ENCODE measurements around the gene GTPBP8.

GTPBP8 gene

DNA sequence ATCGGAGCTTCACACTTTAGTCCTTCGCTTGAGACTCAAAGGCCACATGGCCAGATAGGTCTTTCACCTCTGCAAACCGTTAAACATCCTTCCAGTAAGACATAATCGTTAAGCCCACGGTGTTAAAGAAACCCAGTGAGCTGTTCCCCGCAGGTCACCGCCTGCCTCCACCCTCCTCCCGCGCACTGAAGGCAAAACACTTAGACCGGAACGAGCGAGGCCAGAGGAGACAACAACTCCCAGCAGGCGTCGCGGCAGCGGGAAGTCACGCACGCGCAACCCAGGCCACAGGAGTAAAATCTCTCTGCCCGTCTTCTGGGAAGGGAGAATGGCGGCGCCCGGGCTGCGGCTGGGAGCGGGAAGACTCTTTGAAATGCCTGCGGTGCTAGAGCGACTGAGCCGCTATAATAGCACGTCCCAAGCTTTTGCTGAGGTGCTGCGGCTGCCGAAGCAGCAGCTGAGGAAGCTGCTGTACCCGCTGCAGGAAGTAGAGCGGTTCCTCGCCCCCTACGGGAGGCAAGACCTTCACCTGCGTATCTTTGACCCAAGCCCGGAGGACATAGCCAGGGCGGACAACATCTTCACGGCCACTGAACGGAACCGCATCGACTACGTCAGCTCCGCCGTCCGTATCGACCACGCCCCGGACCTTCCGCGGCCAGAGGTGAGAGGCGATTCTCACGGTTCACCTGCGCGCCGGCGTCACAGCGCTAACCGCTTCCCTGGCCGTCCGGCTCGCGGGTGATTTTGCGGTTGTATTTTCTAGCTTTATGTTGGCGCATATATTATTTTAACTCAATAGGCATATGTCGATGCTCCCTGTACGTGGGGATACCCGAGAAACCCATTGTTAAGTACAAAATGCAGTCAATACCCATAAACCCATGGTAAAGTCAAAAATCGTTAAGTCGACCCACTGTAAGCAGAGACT, at the start of gene GTPBP8:
Gene GTPBP8, plus strand, starts transcription at position 313 of the 931 bp plus-strand sequence. Its CDS starts 16 bp downstream, at position 329.
- DNase-seq: peak; percentile 91

DNA sequence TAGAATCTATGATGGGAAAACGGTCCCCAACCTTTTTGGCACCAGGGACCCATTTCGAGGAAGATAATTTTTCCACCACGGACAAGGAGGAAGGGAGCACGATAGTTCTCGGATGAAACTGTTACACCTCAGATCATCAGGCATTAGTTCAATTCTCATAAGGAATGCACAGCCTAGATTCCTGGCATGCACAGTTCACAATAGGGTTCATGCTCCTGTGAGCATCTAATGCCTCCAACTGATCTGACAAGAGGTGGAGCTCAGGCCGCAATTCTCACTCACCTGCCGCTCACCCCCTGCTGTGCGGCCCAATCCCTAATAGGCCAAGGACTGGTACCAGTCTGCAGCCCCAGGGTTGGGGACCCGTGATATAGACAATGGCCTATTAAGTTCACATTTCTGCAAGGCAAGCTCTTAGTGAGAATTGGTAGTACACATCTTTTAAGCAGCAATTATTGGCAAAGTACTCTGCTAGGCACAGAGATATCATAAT, 42.4 kb upstream of the GTPBP8 start:
- DNase-seq: no peak

DNA sequence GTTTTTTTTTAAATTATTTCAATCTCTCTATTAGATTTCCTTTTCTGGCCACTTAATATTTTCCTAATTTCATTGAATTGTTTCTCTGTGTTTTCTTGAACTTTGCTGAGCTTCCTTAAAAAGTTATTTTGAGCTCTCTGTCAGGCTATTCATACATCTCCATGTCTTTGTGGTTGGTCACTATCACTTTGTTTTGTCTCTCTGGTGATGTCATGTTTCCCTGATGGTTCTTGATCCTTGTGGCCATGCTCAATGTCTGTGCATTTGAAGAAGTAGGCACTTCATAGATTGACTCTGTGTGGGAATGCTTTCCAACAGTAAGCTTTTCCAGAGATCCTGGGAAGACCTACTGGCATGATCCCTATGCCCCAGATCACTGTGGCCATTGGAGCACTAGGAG, 34.4 kb upstream of the GTPBP8 start:
- DNase-seq: no peak

DNA sequence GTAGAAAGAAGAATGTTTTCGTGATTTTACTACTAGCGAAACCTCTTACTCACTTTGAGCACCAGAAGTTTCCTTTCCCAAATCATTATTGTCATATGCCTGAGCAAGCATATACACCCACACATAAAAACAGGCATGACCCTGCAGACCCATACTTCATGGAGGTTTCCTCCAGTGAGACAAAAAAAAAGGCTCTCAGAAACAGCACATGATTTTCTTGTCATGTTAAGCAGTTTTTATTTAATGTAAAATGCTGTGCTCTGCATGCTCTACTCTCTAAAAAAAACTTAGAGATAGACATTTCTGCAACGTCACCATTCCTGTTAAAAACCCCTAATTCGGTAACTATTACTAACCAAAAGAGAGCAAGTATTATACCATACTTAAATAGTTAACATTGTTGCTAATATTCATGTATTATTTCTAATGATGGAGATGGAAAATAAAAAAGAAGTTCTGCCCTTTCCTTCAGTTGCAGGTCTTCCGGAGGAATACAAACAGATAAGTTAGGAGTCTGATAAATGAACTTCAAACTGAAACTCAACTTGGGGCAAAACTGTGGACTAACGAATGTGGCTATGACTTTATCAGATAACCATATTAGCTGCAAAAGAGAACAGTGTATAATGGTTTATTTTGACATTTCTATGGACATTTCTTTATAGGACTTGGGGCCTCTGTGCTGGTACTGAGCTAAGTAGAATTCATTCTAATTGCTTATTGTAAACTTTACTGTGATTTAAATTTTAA, 31.8 kb upstream of the GTPBP8 start:
- DNase-seq: no peak

DNA sequence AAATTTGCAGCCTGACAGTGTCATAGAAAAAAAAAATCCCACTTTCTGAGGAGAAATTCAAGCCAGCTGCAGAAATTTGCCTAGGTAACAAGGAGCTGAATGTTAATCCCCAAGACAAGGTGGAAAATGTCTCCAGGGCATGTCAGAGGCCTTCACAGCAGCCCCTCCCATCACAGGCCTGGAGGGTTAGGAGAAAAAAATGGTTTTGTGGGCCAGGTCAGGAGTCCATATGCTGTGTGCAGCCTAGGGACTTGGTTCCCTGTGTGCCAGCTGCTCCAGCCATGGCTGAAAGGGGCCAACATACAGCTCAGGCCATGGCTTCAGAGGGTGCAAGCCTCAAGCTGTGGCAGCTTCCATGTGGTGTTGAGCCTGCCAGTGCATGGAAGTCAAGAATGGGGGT, 27.1 kb upstream of the GTPBP8 start:
- DNase-seq: no peak

DNA sequence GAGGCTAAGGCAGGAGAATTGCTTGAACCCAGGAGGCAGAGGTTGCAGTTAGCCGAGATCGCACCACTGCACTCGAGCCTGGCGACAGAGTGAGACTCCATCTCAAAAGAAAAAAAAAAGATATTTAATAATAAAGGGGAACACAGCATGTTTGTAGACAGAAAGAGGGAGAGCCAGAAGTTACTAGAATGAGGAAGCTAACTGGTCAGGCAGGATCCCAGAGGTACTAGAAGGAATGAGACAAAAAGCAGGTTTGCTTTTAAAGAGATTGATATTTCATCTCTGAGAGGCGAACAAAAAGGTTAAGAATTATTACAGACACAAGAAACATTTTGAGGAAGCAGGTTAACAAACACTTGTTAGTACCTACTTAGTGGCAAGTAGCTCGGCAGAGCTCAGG, 25.1 kb upstream of the GTPBP8 start:
- no peak for DNase-seq

DNA sequence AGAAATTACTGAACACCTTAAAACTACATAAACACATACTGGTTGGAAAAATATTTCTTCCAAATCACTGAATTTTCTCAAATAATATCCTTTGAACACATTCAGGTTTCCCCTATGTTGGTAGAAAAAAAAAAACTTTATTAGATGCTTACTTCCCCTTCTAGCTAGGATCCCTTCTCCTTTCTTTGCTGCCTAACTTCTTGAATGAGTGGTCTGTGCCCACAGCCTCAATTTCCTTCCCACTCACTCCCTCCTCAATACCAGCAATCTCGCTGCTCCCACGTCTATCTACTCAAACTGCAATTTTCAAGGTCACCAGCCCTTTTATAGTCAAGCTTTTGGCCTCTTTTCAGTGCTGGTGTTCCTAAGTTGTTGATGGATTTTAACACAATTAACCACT, 24.2 kb upstream of the GTPBP8 start:
- no peak for DNase-seq

DNA sequence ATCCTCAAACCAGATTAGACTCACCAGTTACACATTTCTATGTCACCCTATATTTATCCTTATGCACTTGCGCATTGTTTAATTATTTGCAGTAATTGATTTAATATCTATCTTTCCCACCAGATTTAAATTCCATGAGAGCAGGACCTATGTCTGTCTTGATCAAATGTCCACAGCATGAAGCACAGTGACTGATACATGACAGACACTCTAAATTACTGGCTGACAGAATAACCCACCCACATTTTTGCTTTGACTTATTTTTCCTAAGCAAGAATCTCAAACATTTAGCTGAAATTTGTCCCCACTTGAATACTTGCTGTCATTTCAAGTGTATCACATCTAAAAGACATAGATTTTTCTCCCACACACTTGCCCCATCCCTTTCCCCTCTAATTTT, 23.4 kb upstream of the GTPBP8 start:
- no peak for DNase-seq

DNA sequence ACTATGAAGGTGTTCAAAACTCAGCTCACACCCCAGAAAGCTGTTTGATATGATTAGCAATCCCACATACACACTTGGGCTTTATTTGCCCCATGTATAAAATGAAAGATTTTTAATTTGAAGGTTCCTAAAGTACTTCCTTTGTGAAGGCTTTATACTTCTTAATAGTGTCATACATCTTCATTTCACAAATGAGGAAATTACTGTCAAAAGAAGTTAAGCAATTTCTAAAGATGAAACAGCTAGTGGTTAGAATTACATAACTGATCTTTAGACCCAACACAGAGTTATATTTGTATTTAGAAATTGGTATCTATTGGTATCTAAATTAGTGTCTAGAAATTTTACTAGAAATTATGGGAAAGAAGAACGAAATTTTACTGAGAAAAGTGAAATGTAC, 23.0 kb upstream of the GTPBP8 start:
- DNase-seq: no peak

DNA sequence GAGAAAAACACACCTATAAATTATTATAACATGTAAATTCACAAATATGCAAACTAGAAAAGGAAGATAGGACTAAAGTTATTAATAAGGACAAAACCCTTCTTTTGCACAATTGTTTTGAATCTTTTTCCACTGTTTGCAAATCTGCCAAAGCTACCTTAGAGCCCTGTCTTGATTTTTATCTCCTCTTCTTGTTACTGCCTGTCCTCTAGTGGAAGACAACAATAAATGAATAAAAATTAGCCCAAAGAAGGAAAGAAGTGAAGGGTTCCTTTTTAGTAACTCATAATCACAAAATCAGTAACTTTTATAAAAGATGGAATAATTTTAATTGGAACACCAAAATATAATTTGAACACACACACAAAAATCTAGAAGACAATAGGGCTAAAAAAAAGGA, 18.6 kb upstream of the GTPBP8 start:
- no peak for DNase-seq

DNA sequence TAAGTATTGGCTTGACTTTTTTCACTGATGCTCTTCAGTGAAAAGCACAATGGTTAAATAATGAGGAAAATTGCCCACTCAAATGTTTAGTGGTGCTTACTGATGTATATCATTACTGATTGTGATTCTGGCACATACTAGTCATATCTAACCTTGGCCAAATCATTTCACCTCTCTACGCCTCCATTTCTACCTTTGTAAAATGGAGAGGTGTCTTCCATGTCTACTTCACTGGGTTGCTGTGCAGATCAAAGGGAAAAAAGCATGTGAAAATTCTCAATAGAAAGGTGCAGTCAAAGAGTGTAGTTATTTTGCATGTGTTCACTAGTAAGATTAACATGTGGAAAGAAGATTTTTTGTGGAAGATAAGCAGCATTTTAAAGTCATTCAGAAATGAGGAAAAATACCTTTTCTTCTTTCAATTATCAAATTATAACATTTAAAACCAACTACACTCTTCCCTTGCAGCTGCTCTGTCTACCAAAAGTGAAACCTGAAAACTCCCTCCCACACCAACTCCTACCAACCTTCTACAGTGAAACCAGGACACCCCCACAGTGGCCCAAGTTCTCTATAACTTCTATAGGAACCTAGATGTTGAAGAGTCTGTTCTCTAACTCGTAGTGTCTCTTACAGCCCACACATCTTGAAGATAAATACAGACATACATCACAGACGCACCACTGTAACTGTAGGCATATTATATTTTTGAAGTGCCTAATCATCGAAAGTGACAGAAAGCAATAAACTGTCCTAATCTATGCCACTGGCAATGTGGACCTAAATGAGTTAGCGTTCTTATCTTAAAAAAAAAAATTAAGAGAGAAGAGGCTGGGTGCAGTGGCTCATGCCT, 17.2 kb upstream of the GTPBP8 start:
- peak; percentile 47 for DNase-seq

DNA sequence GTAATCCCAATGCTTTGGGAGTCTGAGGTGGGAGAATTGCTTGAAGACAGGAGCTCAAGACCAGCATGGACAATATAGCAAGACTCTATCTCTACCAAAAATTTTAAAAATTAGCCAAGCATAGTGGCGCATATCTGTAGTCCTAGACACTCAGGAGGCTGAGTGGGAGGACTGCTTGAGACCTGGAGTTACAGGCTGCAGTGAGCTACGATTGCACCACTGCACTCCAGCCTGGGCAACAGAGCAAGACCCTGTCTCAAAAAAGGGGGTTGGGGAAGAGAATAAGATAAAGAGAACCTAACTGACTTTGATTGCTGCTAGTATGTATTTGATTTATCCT, 16.6 kb upstream of the GTPBP8 start:
- DNase-seq: no peak

DNA sequence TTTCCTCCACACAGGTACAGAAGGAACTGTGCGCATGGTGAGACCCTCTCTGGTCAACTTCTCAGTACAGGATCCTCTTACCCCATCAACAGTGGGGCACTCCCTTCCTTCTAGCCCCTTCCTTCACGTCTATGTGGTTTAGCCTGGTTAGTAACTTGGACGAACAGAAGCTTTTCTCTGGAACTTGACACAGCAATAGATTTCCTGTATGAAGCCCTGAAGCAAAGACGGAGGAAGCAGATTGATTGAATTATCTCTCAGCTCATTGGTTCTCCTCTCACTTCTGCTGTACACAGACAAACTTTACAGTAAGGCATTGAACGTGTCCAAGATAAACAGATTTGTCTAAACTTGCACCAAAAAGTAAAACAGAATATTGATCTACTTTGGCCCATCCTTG, 15.9 kb upstream of the GTPBP8 start, which contains the start of gene CD200R1:
Gene CD200R1, minus strand, starts transcription at position 210 of the 400 bp plus-strand sequence. CDS start 246 bp downstream, outside the sequence.
- peak; percentile 22 for DNase-seq

DNA sequence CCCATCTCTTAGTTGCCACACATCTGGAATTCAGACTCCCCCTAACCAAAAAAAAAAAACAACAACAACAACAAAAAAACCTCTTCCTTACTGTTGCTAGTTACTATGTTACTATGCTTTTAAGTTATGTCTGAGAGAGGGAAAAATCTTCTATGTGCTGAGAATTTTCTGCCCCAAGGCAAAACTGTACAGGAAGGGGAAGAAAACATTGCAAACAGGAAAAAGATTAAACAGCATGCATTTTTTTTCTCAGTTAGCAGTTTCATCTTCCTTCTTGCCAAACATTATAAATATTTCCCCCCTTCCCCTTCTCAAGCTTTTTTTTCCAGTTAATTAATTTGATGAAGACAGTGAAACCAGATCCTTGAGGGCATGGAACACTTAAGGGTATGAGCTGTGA, 14.8 kb upstream of the GTPBP8 start:
- DNase-seq: no peak

DNA sequence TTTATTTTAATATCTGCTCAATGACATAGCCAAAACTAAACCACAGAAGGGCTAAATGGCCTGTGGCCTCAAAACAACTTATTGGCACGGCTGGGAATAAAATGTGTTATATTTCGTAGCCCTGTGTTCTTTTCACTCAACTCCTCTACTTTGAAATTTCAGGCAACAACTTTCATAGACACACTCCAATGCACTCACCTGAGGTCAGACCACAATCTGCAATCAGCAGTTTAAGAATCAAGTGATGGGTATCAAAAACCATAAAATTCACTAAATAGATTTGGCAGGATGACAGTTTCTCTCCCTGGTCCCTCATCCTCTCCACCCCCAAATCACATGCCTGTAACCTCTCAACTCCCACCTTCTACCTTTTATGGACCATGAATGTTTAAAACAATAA, 13.8 kb upstream of the GTPBP8 start:
- no peak for DNase-seq

DNA sequence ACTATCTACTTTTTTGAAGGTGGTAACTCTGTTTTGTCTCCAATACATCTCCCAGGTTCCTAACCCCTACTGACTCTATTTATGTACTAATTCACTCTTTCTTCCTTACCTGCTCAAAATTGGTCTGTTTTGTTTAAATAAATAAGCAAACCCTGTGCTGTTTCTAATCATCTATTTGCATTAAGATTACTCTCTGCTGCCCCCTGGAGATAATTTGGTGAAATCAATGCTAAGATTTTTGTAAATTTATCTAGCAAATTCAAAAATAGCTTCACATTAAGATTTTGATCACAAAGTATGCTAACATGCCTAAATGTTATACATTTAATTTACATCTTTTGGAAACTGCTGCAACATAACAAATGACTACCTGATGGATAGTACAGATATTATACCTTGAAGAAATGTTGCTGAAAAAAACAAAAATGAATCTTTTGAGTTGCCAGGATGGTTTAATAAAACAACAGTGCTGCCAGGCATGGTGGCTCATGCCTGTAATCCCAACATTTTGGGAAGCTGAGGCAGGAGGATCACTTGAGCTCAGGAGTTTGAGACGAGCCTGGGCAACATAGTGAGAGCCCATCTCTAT, 11.4 kb upstream of the GTPBP8 start:
- peak; percentile 39 for DNase-seq

DNA sequence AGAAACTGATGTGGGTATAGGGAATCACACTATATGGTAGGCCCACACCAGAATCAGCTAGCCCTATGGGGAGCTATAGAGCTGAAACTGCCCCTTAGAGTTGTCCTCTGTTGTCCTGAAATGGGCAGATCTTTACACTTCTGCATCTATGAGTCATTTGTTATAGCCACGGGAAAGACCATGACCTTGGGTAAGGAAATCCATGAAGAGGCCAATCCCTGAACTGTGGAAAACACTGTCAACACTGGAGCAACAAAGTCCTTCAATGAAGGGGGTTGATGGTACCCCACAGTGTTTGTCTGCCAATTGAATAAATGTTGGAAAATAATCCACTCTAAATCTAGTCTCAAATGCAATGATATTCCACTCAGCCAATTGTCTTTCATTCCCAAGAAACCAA, 10.7 kb upstream of the GTPBP8 start:
- no peak for DNase-seq

DNA sequence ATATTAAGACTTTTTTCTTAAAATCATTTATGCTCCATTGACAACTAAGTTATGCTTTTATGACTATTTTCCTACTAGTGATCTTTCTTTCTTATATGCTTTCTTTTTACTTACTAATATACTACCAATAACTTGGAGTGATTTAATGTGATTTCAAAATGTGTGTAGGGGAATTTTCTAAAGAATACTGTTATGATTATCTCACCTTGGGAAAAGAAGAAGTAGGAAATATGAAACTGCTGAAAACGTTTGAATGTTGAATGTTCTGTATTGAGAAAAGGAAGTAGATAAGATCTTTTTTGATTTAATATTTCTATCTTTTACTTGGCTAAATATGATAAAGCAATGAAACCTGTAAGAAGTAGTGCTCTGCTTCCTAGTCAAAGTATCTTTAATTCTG, 8.1 kb upstream of the GTPBP8 start:
- no peak for DNase-seq

DNA sequence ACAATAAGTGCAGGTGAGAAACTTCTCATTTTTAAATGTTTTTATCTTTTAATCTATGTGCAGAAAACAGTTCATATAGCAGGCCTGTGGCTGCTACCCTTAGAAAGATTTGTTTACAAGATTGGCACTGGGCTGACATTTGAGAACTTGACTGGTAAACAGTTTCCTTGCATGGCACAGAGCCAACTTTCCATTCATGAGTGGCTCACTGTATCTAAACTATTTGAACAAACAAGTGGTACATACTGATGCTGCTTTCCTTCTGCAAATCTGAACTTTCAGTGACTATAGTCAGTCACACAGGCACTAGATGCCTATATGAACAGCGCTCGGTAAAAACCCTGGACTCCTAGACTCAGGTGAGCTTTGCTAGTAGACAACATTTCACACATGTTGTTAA, 6.3 kb upstream of the GTPBP8 start:
- DNase-seq: peak; percentile 69

DNA sequence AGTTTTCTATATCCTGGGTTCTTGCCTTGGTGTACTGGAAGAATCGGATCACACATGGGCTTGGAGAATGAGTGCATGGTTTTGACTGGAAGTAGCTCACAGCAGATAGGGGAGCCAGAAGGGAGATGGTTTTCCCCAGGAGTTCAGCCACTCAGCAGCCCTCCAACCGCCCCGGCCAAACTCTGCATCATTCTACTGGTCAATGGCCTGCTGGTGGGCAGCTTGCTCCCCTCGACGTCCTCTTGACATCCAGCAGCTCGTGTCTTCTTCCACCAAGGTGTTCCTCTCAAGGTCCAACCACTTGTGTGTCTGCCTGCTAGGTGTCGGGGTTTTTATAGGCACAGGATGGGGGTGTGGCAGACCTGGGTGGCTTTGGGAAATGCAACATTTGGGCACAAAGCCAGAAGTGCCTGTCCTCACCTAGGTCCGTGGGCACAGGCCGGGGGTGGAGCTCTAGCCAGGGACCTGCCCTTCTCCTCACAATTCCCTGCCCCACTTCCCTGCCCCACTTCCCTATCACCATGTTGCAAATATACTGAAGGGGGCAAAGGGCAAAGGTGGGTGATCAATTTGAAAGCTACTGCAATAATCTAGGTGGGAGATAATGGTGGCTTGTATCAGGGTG, 3.0 kb upstream of the GTPBP8 start:
- DNase-seq: no peak

DNA sequence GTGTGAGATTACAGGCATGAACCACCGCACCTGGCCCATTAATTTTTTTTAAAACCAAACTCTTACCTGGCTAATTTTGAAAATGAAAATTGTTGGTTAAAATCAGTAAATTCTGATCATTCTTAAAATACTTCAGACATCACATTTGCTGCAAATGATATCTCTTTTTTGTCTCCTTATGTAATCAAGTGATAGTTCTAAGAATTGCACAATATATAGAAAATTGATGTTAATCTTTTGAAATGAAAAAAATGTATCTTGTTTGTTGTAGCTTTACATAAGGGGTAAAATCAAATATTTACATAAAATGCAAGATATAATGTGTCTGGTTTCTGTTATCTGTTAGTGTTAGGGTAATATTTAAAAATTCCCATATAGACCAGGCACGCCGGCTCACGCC, 5.0 kb downstream of the GTPBP8 start:
- no peak for DNase-seq

DNA sequence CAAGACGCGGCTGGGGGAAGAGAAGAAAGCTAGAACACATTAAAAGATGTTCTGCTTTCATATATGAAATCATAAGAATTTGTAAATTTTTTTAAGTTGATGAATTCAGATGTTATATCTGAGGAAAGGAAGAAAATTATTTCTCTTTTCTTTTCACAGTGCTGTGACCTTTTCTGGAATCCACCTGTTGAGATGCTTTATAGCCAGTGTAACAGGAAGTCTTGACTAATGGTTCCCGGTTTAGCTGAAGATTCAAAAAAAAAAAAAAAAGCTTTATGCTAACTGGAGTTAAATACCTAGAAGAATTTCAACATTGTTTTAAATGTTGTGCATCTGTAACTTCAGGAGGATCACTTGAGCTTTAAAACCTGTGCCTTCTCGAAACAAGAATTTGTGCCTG, 9.9 kb downstream of the GTPBP8 start:
- no peak for DNase-seq

All from CD4-positive, alpha-beta T cell treated with Interleukin-17A for 4 hours (primary cell).